Neutrophil (primary cell): Measurements from ENCODE around the gene DHX35.
"Not testable (repeated sequence)": the region's sequence is repeated elsewhere in the genome, so short reads cannot be mapped to it uniquely, and the experiment has no call there.

ENCODE experiments used
- H3K27ac ChIP-seq: fragments of 200-600 bp; sonication (generic); 2 replicates; pipeline ENCODE4 v1.5.1; 2016; ENCODE audit warnings: mild to moderate bottlenecking, moderate library complexity
- H3K27me3 ChIP-seq: fragments of 200-600 bp; sonication (generic); 2 replicates; pipeline ENCODE4 v1.6.0; 2016; ENCODE audit warnings: mild to moderate bottlenecking
- H3K36me3 ChIP-seq: fragments of 200-600 bp; sonication (generic); 2 replicates; pipeline ENCODE4 v1.5.1; 2017
- H3K4me1 ChIP-seq, 2 experiments: fragments of 200-600 bp in 1 of 2; sonication (generic) in 1 of 2; 1 replicate in 1 of 2; 2 replicates in 1 of 2; pipeline versions ENCODE4 v1.5.1 to v1.6.1; 2013 to 2016; ENCODE audit warnings: low read depth in 1 of 2, low read length in 1 of 2, mild to moderate bottlenecking in 1 of 2, moderate library complexity in 1 of 2; ENCODE audit not compliant: control insufficient read depth in 1 of 2, insufficient read depth in 1 of 2
- H3K4me3 ChIP-seq, 2 experiments: fragments of 200-600 bp in 1 of 2; sonication (generic) in 1 of 2; 1 replicate in 1 of 2; 2 replicates in 1 of 2; pipeline ENCODE4 v1.5.1; 2013 to 2016; ENCODE audit warnings: low read depth in 1 of 2, low read length in 1 of 2, mild to moderate bottlenecking in 1 of 2, moderate library complexity in 1 of 2
- H3K9me3 ChIP-seq: fragments of 200-600 bp; sonication (generic); 2 replicates; pipeline ENCODE4 v1.5.1; 2016
- TF ChIP-seq, protein P1 (sequence below): fragments of 200-600 bp; sonication (generic); IDR thresholded peaks from 2 replicates; pipeline ENCODE4 v1.5.1; 2016; ENCODE audit warnings: antibody characterized with exemption

Gene DHX35

DNA sequence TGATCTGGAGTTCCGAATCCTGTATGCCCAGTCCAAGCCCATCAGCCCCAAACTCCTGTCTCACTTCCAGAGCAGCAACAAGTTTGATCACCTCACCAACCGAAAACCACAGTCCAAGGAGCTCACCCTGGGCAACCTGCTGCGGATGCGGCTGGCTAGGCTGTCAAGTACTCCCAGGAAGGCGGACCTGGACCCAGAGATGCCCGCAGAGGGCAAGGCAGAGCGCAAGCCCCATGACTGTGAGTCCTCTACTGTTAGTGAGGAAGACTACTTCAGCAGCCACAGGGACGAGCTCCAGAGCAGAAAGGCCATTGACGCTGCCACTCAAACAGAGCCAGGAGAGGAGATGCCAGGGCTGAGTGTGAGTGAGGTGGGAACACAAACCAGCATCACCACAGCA is 10.5 kb upstream of the DHX35 start:
- H3K4me1 ChIP-seq, result peaks cover 0 to 8% of the 10 kb centered on the region in 2 experiments
- peaks cover 47% of the 10 kb centered on the region for H3K36me3 ChIP-seq
- no peak overlapping the region for H3K27ac ChIP-seq
- TF ChIP-seq, protein P1, sequence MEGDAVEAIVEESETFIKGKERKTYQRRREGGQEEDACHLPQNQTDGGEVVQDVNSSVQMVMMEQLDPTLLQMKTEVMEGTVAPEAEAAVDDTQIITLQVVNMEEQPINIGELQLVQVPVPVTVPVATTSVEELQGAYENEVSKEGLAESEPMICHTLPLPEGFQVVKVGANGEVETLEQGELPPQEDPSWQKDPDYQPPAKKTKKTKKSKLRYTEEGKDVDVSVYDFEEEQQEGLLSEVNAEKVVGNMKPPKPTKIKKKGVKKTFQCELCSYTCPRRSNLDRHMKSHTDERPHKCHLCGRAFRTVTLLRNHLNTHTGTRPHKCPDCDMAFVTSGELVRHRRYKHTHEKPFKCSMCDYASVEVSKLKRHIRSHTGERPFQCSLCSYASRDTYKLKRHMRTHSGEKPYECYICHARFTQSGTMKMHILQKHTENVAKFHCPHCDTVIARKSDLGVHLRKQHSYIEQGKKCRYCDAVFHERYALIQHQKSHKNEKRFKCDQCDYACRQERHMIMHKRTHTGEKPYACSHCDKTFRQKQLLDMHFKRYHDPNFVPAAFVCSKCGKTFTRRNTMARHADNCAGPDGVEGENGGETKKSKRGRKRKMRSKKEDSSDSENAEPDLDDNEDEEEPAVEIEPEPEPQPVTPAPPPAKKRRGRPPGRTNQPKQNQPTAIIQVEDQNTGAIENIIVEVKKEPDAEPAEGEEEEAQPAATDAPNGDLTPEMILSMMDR, result no peak
- H3K9me3 ChIP-seq, result no peaks in the 10 kb centered on the region
- H3K27me3 ChIP-seq, result no peaks in the 10 kb centered on the region
- H3K4me3 ChIP-seq, result no peak overlapping the region

DNA sequence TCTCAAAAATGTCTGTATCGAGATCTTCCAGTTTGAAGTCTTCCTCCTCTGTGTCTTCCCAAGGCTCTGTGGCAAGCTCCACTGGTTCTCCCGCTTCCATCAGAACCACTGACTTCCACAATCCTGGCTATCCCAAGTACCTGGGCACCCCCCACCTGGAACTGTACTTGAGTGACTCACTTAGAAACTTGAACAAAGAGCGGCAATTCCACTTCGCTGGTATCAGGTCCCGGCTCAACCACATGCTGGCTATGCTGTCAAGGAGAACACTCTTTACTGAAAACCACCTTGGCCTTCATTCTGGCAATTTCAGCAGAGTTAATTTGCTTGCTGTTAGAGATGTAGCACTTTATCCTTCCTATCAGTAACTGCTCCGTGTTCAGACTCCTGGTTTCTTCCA is 10.0 kb upstream of the DHX35 start:
- Histone ChIP-seq H3K27ac (no peak overlapping the region), H3K27me3 (no peaks in the 10 kb centered on the region), H3K4me3 (no peak overlapping the region), H3K36me3 (peaks cover 44% of the 10 kb centered on the region), H3K9me3 (no peaks in the 10 kb centered on the region), H3K4me1 (peaks cover 0 to 8% of the 10 kb centered on the region in 2 experiments)
- TF ChIP-seq, protein P1, result no peak

DNA sequence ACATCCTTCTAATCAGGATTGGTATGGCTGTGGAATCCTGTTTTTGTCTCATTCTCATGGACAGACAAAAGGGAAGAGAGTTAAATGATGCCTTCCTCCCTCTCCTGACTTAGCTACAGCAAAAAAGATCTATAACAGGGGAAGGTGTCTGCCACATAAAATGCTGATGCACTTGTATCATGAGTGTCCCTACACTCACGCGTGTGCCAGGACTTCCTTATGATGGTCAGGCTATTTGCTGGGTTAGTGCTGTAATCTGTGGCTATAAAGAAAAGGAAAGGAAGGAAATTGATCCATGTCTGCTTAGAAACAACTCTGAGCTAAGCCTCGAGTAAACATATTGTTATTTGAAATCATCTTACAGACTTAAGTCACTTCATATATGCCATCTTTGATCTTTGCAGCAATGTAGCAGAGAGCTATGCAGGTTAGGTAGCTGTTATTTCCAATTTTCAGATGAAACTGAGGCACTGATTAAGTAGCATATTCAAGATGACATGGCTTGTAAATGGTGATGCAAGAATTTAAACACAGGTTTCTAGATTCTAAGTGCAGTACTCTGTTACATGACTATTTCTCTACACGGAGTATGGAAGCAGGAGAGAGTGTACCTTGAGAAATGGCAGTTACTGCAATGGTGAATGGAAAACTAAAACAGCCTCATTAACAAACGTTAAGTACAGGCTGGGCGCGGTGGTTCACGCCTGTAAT is 8.4 kb upstream of the DHX35 start:
- Histone ChIP-seq H3K9me3 (no peaks in the 10 kb centered on the region), H3K27me3 (no peaks in the 10 kb centered on the region), H3K4me1 (peaks cover 0 to 8% of the 10 kb centered on the region in 2 experiments), H3K4me3 (no peak overlapping the region), H3K36me3 (peaks cover 31% of the 10 kb centered on the region), H3K27ac (no peak overlapping the region)
- TF ChIP-seq, protein P1, result no peak

DNA sequence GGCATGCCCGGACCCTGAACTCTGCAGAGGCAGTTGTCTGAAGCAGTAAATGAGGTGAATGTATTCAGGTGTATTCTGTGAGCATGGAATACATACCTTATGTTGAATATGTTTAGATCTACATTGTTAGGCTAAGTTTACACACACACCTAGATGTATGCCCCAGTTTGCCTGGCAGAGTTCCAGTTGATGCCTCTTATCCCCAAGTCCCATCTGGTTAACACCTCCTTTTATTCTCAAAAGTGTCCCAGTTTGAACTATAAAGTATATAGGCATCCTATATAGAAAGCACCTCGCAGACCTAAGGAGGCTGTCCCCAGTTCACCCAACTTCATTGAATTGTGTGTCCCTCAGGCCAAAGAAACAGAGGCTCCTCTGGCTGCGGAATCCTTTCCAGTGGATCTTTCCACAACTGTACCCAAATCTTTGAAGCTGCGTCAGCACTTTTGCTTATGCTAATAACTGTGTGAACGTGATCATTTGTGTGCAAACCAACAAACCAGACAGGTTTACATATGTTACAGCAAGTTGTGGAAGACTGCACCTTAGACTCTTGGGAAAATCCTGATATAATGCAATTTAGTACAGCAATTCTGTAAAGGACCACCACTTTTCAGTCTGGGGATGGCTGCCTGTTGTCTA is 4.8 kb upstream of the DHX35 start:
- Histone ChIP-seq H3K9me3 (no peaks in the 10 kb centered on the region), H3K27me3 (no peaks in the 10 kb centered on the region), H3K4me1 (peaks cover 8 to 15% of the 10 kb centered on the region in 2 experiments), H3K27ac (no peak overlapping the region), H3K36me3 (peaks cover 3% of the 10 kb centered on the region), H3K4me3 (no peak overlapping the region)
- TF ChIP-seq, protein P1, result no peak

DNA sequence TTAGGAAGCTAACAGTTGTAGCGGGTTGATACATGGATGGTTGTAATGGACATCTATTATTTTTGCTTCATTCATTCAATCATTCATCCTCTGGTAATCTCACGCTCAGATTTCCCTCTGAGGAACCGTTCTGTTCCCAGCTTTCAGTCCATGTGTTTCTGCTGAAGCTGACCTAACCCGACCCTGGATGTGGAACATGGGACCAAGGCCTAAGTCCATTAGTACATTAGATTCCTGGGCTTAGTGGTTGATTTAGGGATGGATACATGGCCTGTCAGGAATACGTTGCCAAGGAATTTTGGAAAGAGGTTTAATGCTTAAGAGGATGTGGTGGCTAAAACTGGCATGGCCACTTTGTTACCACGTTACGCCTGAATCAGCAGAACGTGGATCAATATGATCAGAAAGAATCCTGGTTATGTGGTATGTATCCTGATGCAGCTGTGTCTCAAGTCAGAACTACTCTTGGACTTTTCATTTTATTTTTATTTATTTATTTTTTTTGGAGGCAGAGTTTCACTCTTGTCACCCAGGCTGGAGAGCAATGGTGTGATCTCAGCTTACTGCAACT is 4.1 kb upstream of the DHX35 start:
- H3K9me3 ChIP-seq, result no peaks in the 10 kb centered on the region
- peaks cover 15 to 22% of the 10 kb centered on the region in 2 experiments for H3K4me1 ChIP-seq
- no peak overlapping the region for H3K27ac ChIP-seq
- no peak overlapping the region for H3K4me3 ChIP-seq
- no peaks in the 10 kb centered on the region for H3K36me3 ChIP-seq
- H3K27me3 ChIP-seq, result no peaks in the 10 kb centered on the region
- TF ChIP-seq, protein P1, result no peak

DNA sequence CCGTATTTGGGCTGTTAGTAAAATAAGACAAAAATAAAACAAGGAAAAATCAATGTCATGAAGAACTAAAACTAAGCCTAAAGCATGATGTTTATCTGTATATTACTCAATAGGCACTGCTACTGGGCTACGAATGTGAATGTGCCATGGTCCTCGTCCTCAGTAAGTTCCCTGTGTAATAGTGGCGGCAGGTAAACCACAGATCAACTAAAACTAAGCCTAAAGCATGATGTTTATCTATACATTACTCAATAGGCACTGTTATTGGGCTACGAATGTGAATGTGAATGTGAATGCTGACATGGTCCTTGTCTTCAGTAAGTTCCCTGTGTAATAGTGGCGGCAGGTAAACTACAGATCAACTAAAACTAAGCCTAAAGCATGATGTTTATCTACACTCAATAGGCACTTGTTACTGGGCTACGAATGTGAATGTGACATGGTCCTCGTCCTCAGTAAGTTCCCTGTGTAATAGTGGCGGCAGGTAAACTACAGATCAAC is 1.9 kb upstream of the DHX35 start:
- H3K4me1 ChIP-seq, result peaks cover 20 to 21% of the 10 kb centered on the region in 2 experiments
- not testable (repeated sequence) for H3K27me3 ChIP-seq, H3K36me3 ChIP-seq, H3K27ac ChIP-seq, H3K9me3 ChIP-seq, H3K4me3 ChIP-seq
